ENCODE measurements around the gene SLC35B1. TPM values are rescaled to one million over a fixed set of nuclear protein-coding genes. Genes with fewer than 3 reads are reported as not detected.

SLC35B1 gene
- total RNA-seq, 1 donor from 2014 or later = 69.2 TPM

- Mint-ChIP-seq H3K27me3 (ENCODE audit: low read depth) (peaks cover 3% of the 10 kb centered on the region), H3K36me3 (peaks cover 24% of the 10 kb centered on the region), H3K4me1 (peaks cover under 1% of the 10 kb centered on the region), H3K4me3 (no peak overlapping the region), H3K9me3 (no peaks in the 10 kb centered on the region), H3K27ac (no peak overlapping the region)
- TF ChIP-seq CTCF (IDR thresholded peaks at IDR 0.05; ENCODE audit: unreplicated experiment) = no peak
- DNase-seq (ENCODE audit: low spot score in 2 of 2, unreplicated experiment in 2 of 2) = no peak
Measured at GRCh38 chr17:49700960-49701359, 6.8 kb downstream of the SLC35B1 start.

- H3K27me3 Mint-ChIP-seq (ENCODE audit: low read depth) = peaks cover 6% of the 10 kb centered on the region
- TF ChIP-seq CTCF (IDR thresholded peaks at IDR 0.05; ENCODE audit: unreplicated experiment) = no peak
- peaks cover 21% of the 10 kb centered on the region for H3K36me3 Mint-ChIP-seq
Measured at GRCh38 chr17:49699966-49700575, 7.7 kb downstream of the SLC35B1 start.

DNA sequence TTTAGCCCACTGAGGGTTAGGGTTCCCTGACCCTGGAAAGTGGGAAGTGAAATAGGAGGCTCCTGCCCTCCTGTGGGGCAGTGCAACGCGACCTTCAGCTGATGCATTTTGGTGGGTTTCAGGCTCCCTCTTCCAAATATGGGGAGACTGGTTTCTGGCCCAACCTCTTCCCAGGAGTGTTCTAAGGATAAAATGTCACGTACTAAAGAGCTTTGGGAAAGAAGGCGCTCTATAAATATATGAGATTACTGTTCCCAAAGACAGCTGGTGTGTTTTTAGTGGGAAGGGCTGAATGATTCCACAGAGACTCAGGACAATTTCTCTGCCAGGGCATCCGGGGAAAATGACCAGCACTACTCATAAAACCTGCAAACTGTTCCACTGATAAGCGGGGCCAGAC, 9.8 kb downstream of the SLC35B1 start:
- Mint-ChIP-seq H3K9me3 (no peaks in the 10 kb centered on the region), H3K4me3 (no peak overlapping the region), H3K4me1 (no peaks in the 10 kb centered on the region), H3K27ac (no peak overlapping the region), H3K36me3 (peaks cover 15% of the 10 kb centered on the region), H3K27me3 (ENCODE audit: low read depth) (peaks cover 12% of the 10 kb centered on the region)
- TF ChIP-seq CTCF (IDR thresholded peaks at IDR 0.05; ENCODE audit: unreplicated experiment) = no peak
- DNase-seq (ENCODE audit: low spot score in 2 of 2, unreplicated experiment in 2 of 2) = no peak

More at GRCh38 chr17:49699966-49700575, 7.7 kb downstream of the SLC35B1 start:
- DNase-seq (ENCODE audit: low spot score in 2 of 2, unreplicated experiment in 2 of 2) = no peak
- Mint-ChIP-seq H3K27ac (no peak overlapping the region), H3K4me1 (no peaks in the 10 kb centered on the region), H3K9me3 (no peaks in the 10 kb centered on the region), H3K4me3 (no peak overlapping the region)

DNA sequence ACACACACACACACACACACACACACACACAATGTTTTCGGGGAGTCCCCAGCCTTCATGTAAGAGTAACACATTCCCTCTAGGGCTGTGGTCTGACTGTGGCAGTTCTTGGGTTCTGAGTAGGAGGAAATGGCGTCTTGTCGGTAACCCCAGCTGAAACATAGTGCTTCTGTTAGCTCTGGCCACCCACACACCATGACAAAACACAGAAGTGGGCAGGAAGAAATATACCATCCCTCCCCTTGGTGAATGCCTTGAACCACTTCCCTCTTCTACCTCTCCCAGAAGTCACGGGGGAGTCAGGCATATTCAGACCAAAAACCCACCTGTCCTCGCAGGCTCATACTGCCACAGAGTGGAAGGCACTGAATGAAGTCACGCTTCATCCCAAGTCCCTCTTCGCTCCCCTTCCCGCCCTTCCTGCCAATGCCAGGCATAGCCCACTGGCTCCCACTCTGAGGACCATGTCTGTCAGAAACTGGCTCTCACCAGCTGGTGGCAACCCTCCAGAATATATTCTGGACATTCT, 11.5 kb downstream of the SLC35B1 start:
- no peak overlapping the region for H3K27ac Mint-ChIP-seq

DNA sequence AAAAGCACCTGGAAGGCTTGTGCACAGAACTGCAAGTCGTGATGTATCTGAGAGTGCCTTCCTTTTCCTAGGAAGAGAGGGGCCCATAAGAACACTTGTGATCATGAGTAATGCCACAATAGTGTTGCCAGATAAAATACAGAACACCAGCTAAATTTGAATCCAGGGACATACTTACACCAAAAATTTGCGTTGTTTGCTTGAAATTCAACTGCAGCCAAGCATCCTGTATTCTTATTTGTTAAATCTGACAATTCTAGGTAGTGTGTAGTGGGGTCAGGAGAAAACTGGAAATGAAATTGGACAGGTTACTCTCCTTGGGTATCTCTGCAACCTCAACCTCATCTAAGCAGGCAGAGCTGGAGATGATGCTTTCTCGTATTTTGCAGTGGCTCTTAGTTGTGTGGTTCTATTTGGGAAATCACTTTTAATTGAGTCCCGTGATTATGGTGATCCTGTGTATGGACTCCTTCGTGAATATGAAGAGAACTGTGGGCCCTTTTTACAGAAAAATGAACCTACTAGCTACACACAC, 12.0 kb downstream of the SLC35B1 start:
- Mint-ChIP-seq H3K4me1 (peaks cover 11% of the 10 kb centered on the region), H3K9me3 (no peaks in the 10 kb centered on the region), H3K27ac (no peak overlapping the region), H3K4me3 (no peak overlapping the region), H3K36me3 (peaks cover 4% of the 10 kb centered on the region), H3K27me3 (ENCODE audit: low read depth) (peaks cover 24% of the 10 kb centered on the region)
- DNase-seq (ENCODE audit: low spot score in 2 of 2, unreplicated experiment in 2 of 2) = no peak
- TF ChIP-seq CTCF (IDR thresholded peaks at IDR 0.05; ENCODE audit: unreplicated experiment) = peak; percentile 14

More for the DNA sequence above, 11.5 kb downstream of the SLC35B1 start:
- Mint-ChIP-seq H3K9me3 (no peaks in the 10 kb centered on the region), H3K27me3 (ENCODE audit: low read depth) (peaks cover 21% of the 10 kb centered on the region), H3K36me3 (peaks cover 9% of the 10 kb centered on the region), H3K4me1 (peaks cover 7% of the 10 kb centered on the region), H3K4me3 (no peak overlapping the region)
- TF ChIP-seq CTCF (IDR thresholded peaks at IDR 0.05; ENCODE audit: unreplicated experiment) = no peak
- no peak for DNase-seq (ENCODE audit: low spot score in 2 of 2, unreplicated experiment in 2 of 2)

Measured in mesothelial cell of epicardium (in vitro differentiated cells).